Subcutaneous abdominal adipose tissue (tissue), 5 donors: ENCODE data around the gene PRDM16.

Experiments
- H3K27ac ChIP-seq: one replicate; pipeline ENCODE4 v1.7.0; 2013; ENCODE audit warnings: low read depth, mild to moderate bottlenecking, inconsistent platforms, low read length, moderate library complexity
- H3K27me3 ChIP-seq, 5 donors: one replicate each; pipeline ENCODE4 v1.7.0; 2013; ENCODE audit warnings: low read length in 5 of 5, inconsistent platforms in 1 of 5; ENCODE audit not compliant: control insufficient read depth in 5 of 5, insufficient read depth in 4 of 5
- H3K36me3 ChIP-seq, 5 donors: one replicate each; pipeline ENCODE4 v1.7.0; 2013; ENCODE audit warnings: low read length in 5 of 5; ENCODE audit not compliant: control insufficient read depth in 5 of 5, insufficient read depth in 5 of 5
- H3K4me1 ChIP-seq, 5 donors: one replicate each; pipeline ENCODE4 v1.7.0; 2013; ENCODE audit warnings: low read length in 5 of 5, mild to moderate bottlenecking in 3 of 5, moderate library complexity in 1 of 5; ENCODE audit not compliant: control insufficient read depth in 5 of 5, insufficient read depth in 5 of 5
- H3K4me3 ChIP-seq, 5 donors: one replicate each; pipeline ENCODE4 v1.7.0; 2013; ENCODE audit warnings: low read length in 5 of 5, low read depth in 1 of 5
- H3K9ac ChIP-seq, 5 donors: one replicate each; pipeline ENCODE4 v1.7.0; 2013; ENCODE audit warnings: low read length in 5 of 5, mild to moderate bottlenecking in 4 of 5, moderate library complexity in 3 of 5
- H3K9me3 ChIP-seq, 5 donors: one replicate each; pipeline ENCODE4 v1.7.0; 2013; ENCODE audit warnings: low read length in 5 of 5; ENCODE audit not compliant: control insufficient read depth in 5 of 5
- donor health status: healthy.
- donor health status: healthy.
- donor health status: healthy.
- donor health status: healthy.
- donor health status: healthy.

PRDM16 gene

DNA sequence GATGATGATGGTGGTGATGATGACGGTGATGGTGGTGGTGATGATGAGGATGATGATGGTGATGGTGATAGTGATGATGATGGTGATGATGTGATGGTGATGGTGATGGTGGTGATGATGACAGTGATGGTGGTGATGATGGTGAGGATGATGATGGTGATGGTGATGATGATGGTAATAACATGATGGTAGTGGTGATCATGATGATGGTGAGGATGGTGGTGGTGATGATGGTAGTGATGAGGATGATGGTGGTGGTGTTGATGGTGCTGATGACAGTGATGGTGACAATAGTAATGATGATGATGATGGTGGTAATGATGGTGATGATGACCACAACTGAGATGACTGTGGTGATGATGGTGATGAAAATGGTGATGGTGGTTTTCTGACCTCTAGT lies 42.9 kb upstream of the PRDM16 start:
- H3K4me3 ChIP-seq = no peak overlapping the region
- H3K4me1 ChIP-seq = peaks cover 0 to 9% (median 6%) of the 10 kb centered on the region in 5 donors
- H3K9ac ChIP-seq = no peak overlapping the region
- no peak overlapping the region for H3K27ac ChIP-seq
- no peaks in the 10 kb centered on the region for H3K36me3 ChIP-seq
- H3K9me3 ChIP-seq = no peaks in the 10 kb centered on the region
- peaks cover 0 to 16% (median 8%) of the 10 kb centered on the region in 5 donors for H3K27me3 ChIP-seq

GRCh38 chr1:3026581-3027391 lies 42.2 kb upstream of the PRDM16 start:
- no peaks in the 10 kb centered on the region for H3K36me3 ChIP-seq
- H3K9ac ChIP-seq = no peak overlapping the region
- no peak overlapping the region for H3K27ac ChIP-seq
- H3K9me3 ChIP-seq = no peaks in the 10 kb centered on the region
- H3K4me3 ChIP-seq = no peak overlapping the region
- H3K27me3 ChIP-seq = peaks cover 0 to 12% (median 8%) of the 10 kb centered on the region in 5 donors
- peaks cover 0 to 16% (median 12%) of the 10 kb centered on the region in 5 donors for H3K4me1 ChIP-seq

- H3K4me3 ChIP-seq = no peak overlapping the region
- no peak overlapping the region for H3K9ac ChIP-seq
- H3K36me3 ChIP-seq = no peaks in the 10 kb centered on the region
- no peaks in the 10 kb centered on the region for H3K9me3 ChIP-seq
- H3K4me1 ChIP-seq = peaks cover 0 to 26% (median 22%) of the 10 kb centered on the region in 5 donors
- H3K27me3 ChIP-seq = peaks cover 0 to 11% (median 7%) of the 10 kb centered on the region in 5 donors
- no peak overlapping the region for H3K27ac ChIP-seq
Observed at GRCh38 chr1:3027611-3028371, 41.2 kb upstream of the PRDM16 start.

- Histone ChIP-seq H3K27ac (no peak overlapping the region), H3K9ac (no peak overlapping the region), H3K36me3 (no peaks in the 10 kb centered on the region), H3K4me1 (peaks cover 0 to 34% (median 29%) of the 10 kb centered on the region in 5 donors), H3K27me3 (peaks cover 0 to 11% (median 5%) of the 10 kb centered on the region in 5 donors), H3K9me3 (no peaks in the 10 kb centered on the region), H3K4me3 (no peak overlapping the region)
Observed at GRCh38 chr1:3028531-3029282, 40.3 kb upstream of the PRDM16 start.

GRCh38 chr1:3029481-3029961 lies 39.5 kb upstream of the PRDM16 start:
- H3K36me3 ChIP-seq = no peaks in the 10 kb centered on the region
- H3K9ac ChIP-seq = no peak overlapping the region
- no peak overlapping the region for H3K4me3 ChIP-seq
- H3K27me3 ChIP-seq = peaks cover 0 to 11% (median 5%) of the 10 kb centered on the region in 5 donors
- H3K4me1 ChIP-seq = peaks cover 0 to 42% (median 35%) of the 10 kb centered on the region in 5 donors
- no peak overlapping the region for H3K27ac ChIP-seq
- H3K9me3 ChIP-seq = no peaks in the 10 kb centered on the region

- Histone ChIP-seq H3K27me3 (peaks cover 0 to 11% (median 5%) of the 10 kb centered on the region in 5 donors), H3K9ac (no peak overlapping the region), H3K27ac (no peak overlapping the region), H3K9me3 (no peaks in the 10 kb centered on the region), H3K4me3 (no peak overlapping the region), H3K36me3 (no peaks in the 10 kb centered on the region), H3K4me1 (peaks cover 0 to 48% (median 41%) of the 10 kb centered on the region in 5 donors)
Observed at GRCh38 chr1:3029991-3030662, 38.9 kb upstream of the PRDM16 start.

DNA sequence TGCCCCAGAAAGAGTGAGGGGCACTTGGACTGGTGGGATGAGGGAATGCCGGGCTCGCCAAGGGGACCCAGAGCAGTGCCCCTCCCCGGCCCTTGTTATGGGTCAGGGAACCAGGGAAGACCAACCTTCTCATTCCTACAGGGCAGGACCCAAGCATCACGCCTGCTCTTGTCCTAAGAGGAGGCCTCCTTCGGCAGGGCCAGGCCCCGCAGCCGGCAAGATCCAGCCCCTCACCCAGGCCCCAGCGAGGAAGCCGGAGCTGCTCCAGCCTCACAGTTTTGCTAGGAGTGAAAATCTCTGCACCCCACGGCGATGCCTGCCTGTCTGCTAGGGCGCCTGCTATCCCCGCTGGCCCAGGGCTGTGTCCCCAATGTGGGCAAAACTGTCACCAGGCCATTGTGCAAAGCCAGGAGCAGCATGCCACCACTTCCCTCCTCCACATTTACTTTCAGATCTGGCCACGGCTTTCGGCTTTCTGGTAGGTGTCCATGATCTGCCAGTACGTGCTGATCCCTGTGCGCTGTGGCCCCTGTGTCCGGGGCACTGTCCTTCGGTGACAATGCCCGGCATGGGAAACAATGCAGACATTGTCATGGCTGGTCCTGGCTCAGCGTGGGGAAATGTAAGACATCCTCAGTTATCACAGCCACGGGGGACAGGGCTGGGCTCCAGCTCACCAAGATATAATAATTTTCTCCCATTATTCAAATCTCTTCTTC lies 38.2 kb upstream of the PRDM16 start:
- Histone ChIP-seq H3K36me3 (no peaks in the 10 kb centered on the region), H3K4me3 (no peak overlapping the region), H3K4me1 (peaks cover 0 to 55% (median 48%) of the 10 kb centered on the region in 5 donors), H3K9ac (peak overlapping the region in 1 of 5 donors; percentile 59), H3K9me3 (no peaks in the 10 kb centered on the region), H3K27me3 (peaks cover 0 to 11% (median 5%) of the 10 kb centered on the region in 5 donors), H3K27ac (peak overlapping the region; percentile 72)

GRCh38 chr1:3031401-3032221 lies 37.4 kb upstream of the PRDM16 start:
- H3K27me3 ChIP-seq = peaks cover 0 to 11% (median 6%) of the 10 kb centered on the region in 5 donors
- peak overlapping the region in 1 of 5 donors; percentile 21 for H3K4me3 ChIP-seq
- H3K9me3 ChIP-seq = no peaks in the 10 kb centered on the region
- H3K9ac ChIP-seq = peak overlapping the region in 2 of 5 donors; percentile 35 to 59
- H3K36me3 ChIP-seq = no peaks in the 10 kb centered on the region
- peak overlapping the region; percentile 72 for H3K27ac ChIP-seq
- peaks cover 0 to 63% (median 56%) of the 10 kb centered on the region in 5 donors for H3K4me1 ChIP-seq
